ENCODE measurements around the gene ZNF175.

Gene ZNF175

DNA sequence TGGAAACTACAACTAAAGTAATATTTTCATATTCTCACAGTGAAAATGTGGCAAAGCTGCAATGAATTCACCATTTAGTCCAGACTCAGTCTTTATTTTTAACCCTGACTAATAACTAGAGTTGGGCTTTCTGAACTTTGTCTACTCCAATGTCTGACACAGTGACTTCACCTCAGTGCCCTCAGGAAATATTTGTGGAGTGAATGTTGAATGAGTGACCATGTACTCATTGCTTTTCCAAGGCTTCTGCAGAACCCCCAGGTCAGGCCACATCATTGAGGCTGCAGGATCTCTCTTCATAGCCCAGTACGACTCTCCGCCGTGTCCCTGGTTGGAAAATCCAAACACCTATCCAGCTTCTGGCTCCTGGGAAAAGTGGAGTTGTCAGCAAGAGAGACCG, 1.8 kb downstream of the ZNF175 start:
- H3K4me3 ChIP-seq: no peak overlapping the region
- DNase-seq (ENCODE audit: low spot score): no peak
- TF ChIP-seq, protein P1, sequence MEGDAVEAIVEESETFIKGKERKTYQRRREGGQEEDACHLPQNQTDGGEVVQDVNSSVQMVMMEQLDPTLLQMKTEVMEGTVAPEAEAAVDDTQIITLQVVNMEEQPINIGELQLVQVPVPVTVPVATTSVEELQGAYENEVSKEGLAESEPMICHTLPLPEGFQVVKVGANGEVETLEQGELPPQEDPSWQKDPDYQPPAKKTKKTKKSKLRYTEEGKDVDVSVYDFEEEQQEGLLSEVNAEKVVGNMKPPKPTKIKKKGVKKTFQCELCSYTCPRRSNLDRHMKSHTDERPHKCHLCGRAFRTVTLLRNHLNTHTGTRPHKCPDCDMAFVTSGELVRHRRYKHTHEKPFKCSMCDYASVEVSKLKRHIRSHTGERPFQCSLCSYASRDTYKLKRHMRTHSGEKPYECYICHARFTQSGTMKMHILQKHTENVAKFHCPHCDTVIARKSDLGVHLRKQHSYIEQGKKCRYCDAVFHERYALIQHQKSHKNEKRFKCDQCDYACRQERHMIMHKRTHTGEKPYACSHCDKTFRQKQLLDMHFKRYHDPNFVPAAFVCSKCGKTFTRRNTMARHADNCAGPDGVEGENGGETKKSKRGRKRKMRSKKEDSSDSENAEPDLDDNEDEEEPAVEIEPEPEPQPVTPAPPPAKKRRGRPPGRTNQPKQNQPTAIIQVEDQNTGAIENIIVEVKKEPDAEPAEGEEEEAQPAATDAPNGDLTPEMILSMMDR (IDR thresholded peaks at IDR 0.05): no peak
- H3K27ac ChIP-seq: no peak overlapping the region

DNA sequence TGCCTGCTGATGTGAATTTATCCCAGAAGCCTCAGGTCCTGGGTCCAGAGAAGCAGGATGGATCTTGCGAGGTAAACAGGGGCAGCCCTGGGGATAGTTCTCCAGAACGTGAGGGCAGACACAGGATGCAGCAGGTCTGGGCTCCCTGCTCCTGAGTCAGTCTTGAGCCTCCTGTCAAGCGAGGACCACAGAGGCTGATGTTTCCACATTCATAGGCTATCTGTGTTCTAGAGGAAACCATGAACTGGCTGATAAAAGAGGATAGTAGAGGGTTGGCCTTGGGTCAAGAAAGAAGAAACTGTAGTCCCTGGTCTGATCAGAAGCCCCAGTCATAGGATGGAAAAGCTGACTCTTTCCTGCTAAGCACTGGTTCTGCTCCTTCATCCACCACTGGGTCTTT, 2.2 kb downstream of the ZNF175 start:
- TF ChIP-seq, protein P1 (IDR thresholded peaks at IDR 0.05): no peak
- no peak for DNase-seq (ENCODE audit: low spot score)
- H3K4me3 ChIP-seq: no peak overlapping the region
- no peak overlapping the region for H3K27ac ChIP-seq

DNA sequence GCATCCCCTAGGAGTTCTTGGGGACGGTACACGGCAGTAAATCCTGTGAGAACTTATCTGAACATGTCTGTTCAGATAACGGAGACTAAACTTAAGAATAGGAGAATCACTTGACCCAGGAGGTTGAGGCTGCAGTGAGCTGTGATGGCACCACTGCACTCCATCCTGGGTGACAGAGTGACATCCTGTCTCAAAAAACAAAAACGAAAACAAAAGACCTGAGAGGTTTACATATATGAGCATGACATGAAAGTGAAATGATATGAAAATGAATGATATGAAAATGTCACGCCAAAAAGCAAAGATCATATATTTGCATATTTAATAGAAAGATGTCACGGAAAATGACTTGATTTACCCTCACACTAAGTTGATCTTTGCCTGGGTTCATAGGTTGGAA, 5.8 kb downstream of the ZNF175 start:
- H3K4me3 ChIP-seq: no peak overlapping the region
- TF ChIP-seq, protein P1 (IDR thresholded peaks at IDR 0.05): no peak
- H3K27ac ChIP-seq: no peak overlapping the region
- no peak for DNase-seq (ENCODE audit: low spot score)

DNA sequence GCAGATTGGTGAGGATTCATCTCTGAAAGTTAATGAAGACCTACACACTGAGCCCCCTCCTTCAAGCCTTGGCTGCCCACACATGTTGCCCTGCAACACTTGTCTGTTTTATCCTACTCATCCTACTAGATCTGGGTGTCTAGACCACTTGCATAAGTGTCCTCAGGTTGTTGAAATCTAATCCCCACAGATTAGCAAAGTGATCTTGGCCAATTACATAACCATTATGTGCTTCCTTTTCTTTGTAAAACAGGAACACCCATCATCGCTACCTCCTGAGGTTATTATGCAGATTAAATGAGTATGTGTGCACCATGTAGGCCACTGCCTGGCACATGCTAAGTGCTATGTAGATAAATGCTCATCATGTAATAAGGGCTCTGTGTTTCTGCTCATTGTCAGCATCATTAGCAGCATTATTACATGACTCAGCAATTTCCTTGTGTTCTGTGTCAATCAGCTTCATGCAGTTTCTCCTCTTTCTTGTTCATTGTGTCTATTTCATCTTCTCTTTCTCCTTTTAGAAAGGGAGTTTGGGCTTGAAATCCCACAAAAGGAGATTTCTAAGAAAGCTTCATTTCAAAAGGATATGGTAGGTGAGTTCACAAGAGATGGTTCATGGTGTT, 15.1 kb downstream of the ZNF175 start:
- DNase-seq (ENCODE audit: low spot score): no peak
- H3K4me3 ChIP-seq: no peak overlapping the region
- no peak overlapping the region for H3K27ac ChIP-seq
- TF ChIP-seq, protein P1 (IDR thresholded peaks at IDR 0.05): no peak

DNA sequence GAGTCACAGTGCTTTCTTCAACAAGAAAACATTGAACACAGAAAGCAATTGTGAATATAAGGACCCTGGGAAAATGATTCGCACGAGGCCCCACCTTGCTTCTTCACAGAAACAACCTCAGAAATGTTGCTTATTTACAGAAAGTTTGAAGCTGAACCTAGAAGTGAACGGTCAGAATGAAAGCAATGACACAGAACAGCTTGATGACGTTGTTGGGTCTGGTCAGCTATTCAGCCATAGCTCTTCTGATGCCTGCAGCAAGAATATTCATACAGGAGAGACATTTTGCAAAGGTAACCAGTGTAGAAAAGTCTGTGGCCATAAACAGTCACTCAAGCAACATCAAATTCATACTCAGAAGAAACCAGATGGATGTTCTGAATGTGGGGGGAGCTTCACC, 15.7 kb downstream of the ZNF175 start:
- Histone ChIP-seq H3K27ac (no peak overlapping the region), H3K4me3 (no peak overlapping the region)
- TF ChIP-seq, protein P1 (IDR thresholded peaks at IDR 0.05): no peak
- no peak for DNase-seq (ENCODE audit: low spot score)

DNA sequence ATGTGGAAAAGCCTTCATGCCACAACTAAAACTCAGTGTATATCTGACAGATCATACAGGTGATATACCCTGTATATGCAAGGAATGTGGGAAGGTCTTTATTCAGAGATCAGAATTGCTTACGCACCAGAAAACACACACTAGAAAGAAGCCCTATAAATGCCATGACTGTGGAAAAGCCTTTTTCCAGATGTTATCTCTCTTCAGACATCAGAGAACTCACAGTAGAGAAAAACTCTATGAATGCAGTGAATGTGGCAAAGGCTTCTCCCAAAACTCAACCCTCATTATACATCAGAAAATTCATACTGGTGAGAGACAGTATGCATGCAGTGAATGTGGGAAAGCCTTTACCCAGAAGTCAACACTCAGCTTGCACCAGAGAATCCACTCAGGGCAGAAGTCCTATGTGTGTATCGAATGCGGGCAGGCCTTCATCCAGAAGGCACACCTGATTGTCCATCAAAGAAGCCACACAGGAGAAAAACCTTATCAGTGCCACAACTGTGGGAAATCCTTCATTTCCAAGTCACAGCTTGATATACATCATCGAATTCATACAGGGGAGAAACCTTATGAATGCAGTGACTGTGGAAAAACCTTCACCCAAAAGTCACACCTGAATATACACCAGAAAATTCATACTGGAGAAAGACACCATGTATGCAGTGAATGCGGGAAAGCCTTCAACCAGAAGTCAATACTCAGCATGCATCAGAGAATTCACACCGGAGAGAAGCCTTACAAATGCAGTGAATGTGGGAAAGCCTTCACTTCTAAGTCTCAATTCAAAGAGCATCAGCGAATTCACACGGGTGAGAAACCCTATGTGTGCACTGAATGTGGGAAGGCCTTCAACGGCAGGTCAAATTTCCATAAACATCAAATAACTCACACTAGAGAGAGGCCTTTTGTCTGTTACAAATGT, 16.4 kb downstream of the ZNF175 start:
- Histone ChIP-seq H3K4me3 (no peak overlapping the region), H3K27ac (no peak overlapping the region)
- TF ChIP-seq, protein P1 (IDR thresholded peaks at IDR 0.05): no peak
- DNase-seq (ENCODE audit: low spot score): no peak

DNA sequence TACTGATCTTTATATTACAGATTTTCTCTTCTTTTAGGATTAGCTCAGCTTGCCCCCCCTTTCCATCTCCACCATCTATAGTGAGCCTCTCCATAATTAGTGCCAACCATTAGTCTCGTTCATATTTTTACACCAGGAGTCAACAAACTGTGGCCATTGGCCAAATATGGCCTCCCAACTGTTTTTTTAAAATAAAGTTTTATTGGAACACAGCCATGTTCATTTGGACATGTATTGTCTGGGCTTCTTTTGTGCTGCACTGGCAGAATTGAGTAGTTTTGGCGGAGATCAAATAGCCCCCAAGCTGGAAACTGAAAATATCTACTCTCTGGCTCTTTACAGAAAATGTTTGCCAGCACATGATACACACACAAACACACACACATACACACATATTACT, 18.4 kb downstream of the ZNF175 start:
- DNase-seq (ENCODE audit: low spot score): no peak
- no peak overlapping the region for H3K27ac ChIP-seq
- H3K4me3 ChIP-seq: no peak overlapping the region
- TF ChIP-seq, protein P1 (IDR thresholded peaks at IDR 0.05): no peak

All from coronary artery (tissue), 2 donors.